ENCODE data around the gene SMPD2.
"Not testable (repeated sequence)": the region's sequence is repeated elsewhere in the genome, so short reads cannot be mapped to it uniquely, and the experiment has no call there.

The SMPD2 gene

GRCh38 chr6:109461205-109461604 lies 20.7 kb downstream of the SMPD2 start:
- DNase-seq (ENCODE audit: low read depth) = not testable (repeated sequence)

- DNase-seq (ENCODE audit: low read depth) = no peak
Measured at GRCh38 chr6:109461733-109462526, 21.4 kb downstream of the SMPD2 start.

GRCh38 chr6:109465772-109466171 lies 25.2 kb downstream of the SMPD2 start:
- DNase-seq (ENCODE audit: low read depth) = no peak

- no peak for DNase-seq (ENCODE audit: low read depth)
Measured at GRCh38 chr6:109466212-109466923, 25.8 kb downstream of the SMPD2 start.

GRCh38 chr6:109467696-109468095 lies 27.2 kb downstream of the SMPD2 start:
- DNase-seq (ENCODE audit: low read depth) = no peak

- DNase-seq (ENCODE audit: low read depth) = no peak
Measured at GRCh38 chr6:109469591-109470189, 29.2 kb downstream of the SMPD2 start.

GRCh38 chr6:109471105-109471810 lies 30.7 kb downstream of the SMPD2 start:
- no peak for DNase-seq (ENCODE audit: low read depth)

GRCh38 chr6:109472132-109472995 lies 31.8 kb downstream of the SMPD2 start:
- no peak for DNase-seq (ENCODE audit: low read depth)

- DNase-seq (ENCODE audit: low read depth) = no peak
Measured at GRCh38 chr6:109473120-109473519, 32.6 kb downstream of the SMPD2 start.

- DNase-seq (ENCODE audit: low read depth) = no peak
Measured at GRCh38 chr6:109474995-109475394, 34.5 kb downstream of the SMPD2 start.

GRCh38 chr6:109475625-109476024 lies 35.1 kb downstream of the SMPD2 start:
- DNase-seq (ENCODE audit: low read depth) = no peak

- no peak for DNase-seq (ENCODE audit: low read depth)
Measured at GRCh38 chr6:109477184-109477583, 36.7 kb downstream of the SMPD2 start.

GRCh38 chr6:109477725-109478124 lies 37.2 kb downstream of the SMPD2 start:
- no peak for DNase-seq (ENCODE audit: low read depth)

- DNase-seq (ENCODE audit: low read depth) = no peak
Measured at GRCh38 chr6:109478222-109478805, 37.8 kb downstream of the SMPD2 start.

GRCh38 chr6:109478841-109479624 lies 38.5 kb downstream of the SMPD2 start:
- no peak for DNase-seq (ENCODE audit: low read depth)

- DNase-seq (ENCODE audit: low read depth) = no peak
Measured at GRCh38 chr6:109480993-109481480, 40.5 kb downstream of the SMPD2 start.

- peak; percentile 76 for DNase-seq (ENCODE audit: low read depth)
Measured at GRCh38 chr6:109482905-109483734, 42.6 kb downstream of the SMPD2 start, which contains the start of gene ZBTB24. Gene ZBTB24 (minus strand): TSS chr6:109483219. CDS start chr6:109482026, 1,193 bp downstream.

- no peak for DNase-seq (ENCODE audit: low read depth)
Measured at GRCh38 chr6:109483735-109484057, 43.2 kb downstream of the SMPD2 start.

GRCh38 chr6:109484122-109484521 lies 43.6 kb downstream of the SMPD2 start:
- no peak for DNase-seq (ENCODE audit: low read depth)
